Body of pancreas (tissue), 4 donors: ENCODE data around the gene ACBD6. TPM values are rescaled to one million over a fixed set of nuclear protein-coding genes. Genes with fewer than 3 reads are reported as not detected.

Experiments used
- ATAC-seq: fragments of 150-250 bp; one replicate; pipeline ENCODE4 v1.9.1; 2016
- DNase-seq, 4 donors: peaks; one replicate each; pipeline ENCODE4 v3.0.0-alpha.2; 2019
- H3K27ac ChIP-seq, 4 donors: fragments of 200-600 bp; sonication (generic); 1 replicate in 3 of 4; 2 replicates in 1 of 4; pipeline versions ENCODE4 v1.5.1 to v1.6.1; 2016 to 2019; ENCODE audit warnings: mild to moderate bottlenecking in 1 of 4, mixed read lengths in 1 of 4, moderate library complexity in 1 of 4
- H3K27me3 ChIP-seq, 2 donors: fragments of 200-600 bp; sonication (generic); one replicate each; pipeline ENCODE4 v1.6.0; 2016; ENCODE audit warnings: mild to moderate bottlenecking in 1 of 2
- H3K36me3 ChIP-seq, 2 donors: fragments of 200-600 bp; sonication (generic); replicated peaks in 1 of 2; 2 replicates each; pipeline ENCODE4 v1.5.1; 2016; ENCODE audit warnings: low read depth in 2 of 2; ENCODE audit not compliant: insufficient read depth in 1 of 2
- H3K4me1 ChIP-seq: fragments of 200-600 bp; sonication (generic); one replicate; pipeline ENCODE4 v1.6.0; 2016
- H3K4me3 ChIP-seq, 2 donors: fragments of 200-600 bp; sonication (generic); 1 replicate in 1 of 2; 2 replicates in 1 of 2; pipeline ENCODE4 v1.5.1; 2016 to 2019
- H3K9me3 ChIP-seq, 3 donors: fragments of 200-600 bp; sonication (generic); 1 replicate in 2 of 3; 2 replicates in 1 of 3; pipeline ENCODE4 v1.5.1; 2016
- POLR2A ChIP-seq, 3 donors: fragments of 450-650 bp; IDR thresholded peaks; one replicate each; pipeline ENCODE4 v1.6.1; 2016; ENCODE audit warnings: antibody characterized with exemption in 3 of 3, mild to moderate bottlenecking in 2 of 3
- WGBS, 2 donors: methylation state at CpG; one replicate each; pipeline ENCODE4 v1.1.5; 2017; 5-methylcytosine and 5-hydroxymethylcytosine counted together
- intact Hi-C: fragments of 100-400 bp; cut with DNase I; formaldehyde crosslinking; loops from one replicate; pipeline ENCODE4 v1.15.1; 2023
- total RNA-seq, 2 donors: library from RNA; depleted of rRNA; stranded (reverse); fragments of >200 nt; gene quantifications; one replicate each; pipeline ENCODE4 v1.1.0, GENCODE V29; 2016
- TF ChIP-seq, protein P1 (sequence below), 7 experiments: fragments of 450-650 bp in 4 of 7; fragments of 200-600 bp in 3 of 7; sonication (generic) in 3 of 7; IDR thresholded peaks; one replicate each; pipeline ENCODE4 v1.5.1; 2016 to 2019; ENCODE audit warnings: antibody characterized with exemption in 7 of 7

Gene ACBD6
- total RNA-seq, 2 donors from 2014 or later: 37.4 to 49.4 TPM

DNA sequence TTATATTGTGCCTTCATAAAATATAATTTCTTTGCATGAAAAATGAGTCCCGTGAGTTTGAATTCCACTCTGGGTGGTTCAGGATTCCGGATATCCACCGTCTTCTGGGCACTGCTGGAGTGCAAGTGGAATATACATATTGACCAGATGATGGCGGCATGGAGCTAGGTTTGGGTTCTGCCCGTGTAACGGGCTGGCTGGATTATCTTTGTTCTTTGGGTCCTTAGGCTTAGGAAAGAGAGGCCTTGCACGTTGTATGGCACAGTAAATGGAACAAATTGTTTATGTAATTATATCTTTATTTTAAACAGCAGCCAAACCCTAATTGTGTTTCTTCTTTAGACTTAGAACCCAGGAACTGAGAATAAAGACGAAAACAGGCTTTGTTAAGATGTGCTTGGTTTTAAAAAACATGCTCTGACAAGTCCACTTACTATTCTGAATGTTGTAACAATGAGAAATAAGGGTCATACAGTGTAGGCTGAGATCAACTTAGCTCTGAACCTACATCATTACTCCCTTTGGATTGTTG is 13.5 kb upstream of the ACBD6 start:
- intact Hi-C loops: no loop called here

DNA sequence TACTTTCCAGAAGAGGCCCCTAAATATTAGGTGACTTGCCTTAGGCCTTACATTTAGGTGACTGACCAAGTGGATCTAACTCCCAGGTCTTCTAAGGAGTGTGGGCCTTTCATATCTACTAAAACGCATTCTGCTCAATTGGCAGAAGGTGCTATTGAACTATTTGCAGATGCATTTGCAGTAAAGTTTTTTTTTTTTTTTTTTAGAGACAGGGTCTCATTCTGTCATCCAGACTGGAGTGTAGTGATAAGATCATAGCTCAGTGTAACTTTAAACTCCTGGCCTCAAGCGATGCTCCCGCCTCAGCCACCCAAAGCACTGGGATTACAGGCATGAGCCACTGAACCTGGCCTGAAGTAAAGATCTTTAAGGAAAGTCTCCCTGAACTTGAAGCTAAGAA is 13.0 kb upstream of the ACBD6 start:
- Histone ChIP-seq H3K36me3 (no peaks in the 10 kb centered on the region), H3K9me3 (no peaks in the 10 kb centered on the region), H3K4me3 (no peak overlapping the region), H3K4me1 (no peaks in the 10 kb centered on the region), H3K27me3 (no peaks in the 10 kb centered on the region), H3K27ac (no peak overlapping the region)
- ATAC-seq (no peak), DNase-seq (no peak)
- WGBS, 2 donors: 22 to 31% methylated on average over 3 of the region's 3 CpGs
- intact Hi-C loops: no loop called here
- TF ChIP-seq POLR2A (IDR thresholded peaks at IDR 0.05): no peak
- TF ChIP-seq, protein P1, sequence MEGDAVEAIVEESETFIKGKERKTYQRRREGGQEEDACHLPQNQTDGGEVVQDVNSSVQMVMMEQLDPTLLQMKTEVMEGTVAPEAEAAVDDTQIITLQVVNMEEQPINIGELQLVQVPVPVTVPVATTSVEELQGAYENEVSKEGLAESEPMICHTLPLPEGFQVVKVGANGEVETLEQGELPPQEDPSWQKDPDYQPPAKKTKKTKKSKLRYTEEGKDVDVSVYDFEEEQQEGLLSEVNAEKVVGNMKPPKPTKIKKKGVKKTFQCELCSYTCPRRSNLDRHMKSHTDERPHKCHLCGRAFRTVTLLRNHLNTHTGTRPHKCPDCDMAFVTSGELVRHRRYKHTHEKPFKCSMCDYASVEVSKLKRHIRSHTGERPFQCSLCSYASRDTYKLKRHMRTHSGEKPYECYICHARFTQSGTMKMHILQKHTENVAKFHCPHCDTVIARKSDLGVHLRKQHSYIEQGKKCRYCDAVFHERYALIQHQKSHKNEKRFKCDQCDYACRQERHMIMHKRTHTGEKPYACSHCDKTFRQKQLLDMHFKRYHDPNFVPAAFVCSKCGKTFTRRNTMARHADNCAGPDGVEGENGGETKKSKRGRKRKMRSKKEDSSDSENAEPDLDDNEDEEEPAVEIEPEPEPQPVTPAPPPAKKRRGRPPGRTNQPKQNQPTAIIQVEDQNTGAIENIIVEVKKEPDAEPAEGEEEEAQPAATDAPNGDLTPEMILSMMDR (IDR thresholded peaks at IDR 0.05): no peak

More for the DNA sequence above, 13.5 kb upstream of the ACBD6 start:
- 13 to 14% methylated on average over 8 of the region's 8 CpGs for WGBS, 2 donors
- Histone ChIP-seq H3K27ac (no peak overlapping the region), H3K9me3 (no peaks in the 10 kb centered on the region), H3K36me3 (no peaks in the 10 kb centered on the region), H3K4me1 (no peaks in the 10 kb centered on the region), H3K4me3 (no peak overlapping the region), H3K27me3 (no peaks in the 10 kb centered on the region)
- peak; percentile 69 to 80 (median 72) for DNase-seq
- peak; percentile 95 for ATAC-seq
- TF ChIP-seq, protein P1 (IDR thresholded peaks at IDR 0.05): peak; percentile 68 to 90 (median 88)
- TF ChIP-seq POLR2A (IDR thresholded peaks at IDR 0.05): no peak

DNA sequence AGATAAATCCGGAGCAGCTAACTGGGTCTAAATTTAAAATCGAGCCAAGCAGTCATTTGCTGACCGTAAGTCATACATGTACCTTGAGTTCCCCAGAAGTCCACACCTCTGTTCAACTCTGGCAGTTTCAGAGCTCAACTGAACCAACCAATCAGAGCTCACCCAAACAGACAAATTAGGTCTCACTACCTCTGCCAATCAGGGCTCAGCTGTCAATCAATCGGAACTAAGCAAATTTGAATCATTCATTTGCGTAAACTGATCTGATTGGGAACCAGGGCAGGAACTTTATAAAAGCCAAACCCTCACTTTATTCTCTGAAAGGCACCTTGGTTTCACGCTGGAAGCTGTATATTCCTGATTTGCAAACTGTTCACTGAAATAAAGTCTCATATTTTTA is 11.2 kb upstream of the ACBD6 start:
- intact Hi-C loops: no loop called here
- ATAC-seq (no peak), DNase-seq (no peak)
- TF ChIP-seq, protein P1 (IDR thresholded peaks at IDR 0.05): no peak
- no peak for TF ChIP-seq POLR2A (IDR thresholded peaks at IDR 0.05)
- H3K27me3 ChIP-seq: no peaks in the 10 kb centered on the region
- WGBS, 2 donors: 60 to 68% methylated on average over 6 of the region's 6 CpGs
- no peaks in the 10 kb centered on the region for H3K4me1 ChIP-seq
- no peak overlapping the region for H3K27ac ChIP-seq
- no peak overlapping the region for H3K4me3 ChIP-seq
- H3K9me3 ChIP-seq: no peaks in the 10 kb centered on the region
- H3K36me3 ChIP-seq: no peaks in the 10 kb centered on the region

DNA sequence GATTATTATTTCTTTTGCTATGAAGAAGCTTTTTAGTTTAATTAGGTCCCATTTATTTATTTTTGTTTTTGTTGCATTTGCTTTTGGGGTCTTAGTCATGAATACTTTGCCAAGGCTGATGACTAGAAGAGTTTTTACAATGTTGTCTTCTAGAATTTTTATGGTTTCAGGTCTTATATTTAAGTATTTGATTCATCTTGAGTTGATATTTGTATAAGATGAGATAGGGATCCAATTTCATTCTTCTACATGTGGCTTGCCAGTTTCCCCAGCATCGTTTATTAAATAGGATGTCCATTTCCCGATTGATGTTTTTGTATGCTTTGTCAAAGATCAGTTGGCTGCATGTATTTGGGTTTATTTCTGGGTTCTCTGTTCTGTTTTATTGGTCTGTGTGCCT is 8.5 kb upstream of the ACBD6 start:
- intact Hi-C loops: no loop called here
- Histone ChIP-seq H3K9me3 (no peaks in the 10 kb centered on the region), H3K27me3 (no peaks in the 10 kb centered on the region), H3K27ac (no peak overlapping the region), H3K4me3 (no peak overlapping the region), H3K36me3 (no peaks in the 10 kb centered on the region), H3K4me1 (no peaks in the 10 kb centered on the region)
- no peak for TF ChIP-seq POLR2A (IDR thresholded peaks at IDR 0.05)
- TF ChIP-seq, protein P1 (IDR thresholded peaks at IDR 0.05): no peak
- no peak for DNase-seq
- ATAC-seq: no peak
- 89 to 90% methylated on average over 2 of the region's 2 CpGs for WGBS, 2 donors

DNA sequence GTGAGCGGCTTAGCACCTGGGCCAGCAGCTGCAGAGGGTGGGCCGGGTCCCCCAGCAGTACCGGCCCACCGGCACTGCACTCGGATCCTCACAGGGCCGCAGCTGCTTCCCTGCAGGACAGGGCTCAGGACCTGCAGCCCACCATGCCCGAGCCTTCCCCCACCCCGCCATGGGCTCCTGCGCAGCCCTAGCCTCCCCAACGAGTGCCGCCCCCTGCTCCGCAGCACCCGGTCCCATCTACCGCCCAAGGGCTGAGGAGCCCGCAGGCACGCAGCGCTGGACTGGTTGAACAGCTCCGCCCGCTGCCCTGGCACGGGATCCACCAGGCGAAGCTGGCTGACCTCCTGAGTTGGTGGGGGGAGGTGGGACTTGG is 6.3 kb upstream of the ACBD6 start:
- intact Hi-C loops: no loop called here
- Histone ChIP-seq H3K27ac (no peak overlapping the region), H3K4me1 (no peaks in the 10 kb centered on the region), H3K27me3 (no peaks in the 10 kb centered on the region), H3K36me3 (no peaks in the 10 kb centered on the region), H3K4me3 (no peak overlapping the region), H3K9me3 (no peaks in the 10 kb centered on the region)
- WGBS, 2 donors: 89% methylated on average over 13 to 17 of the region's 21 CpGs
- DNase-seq (no peak), ATAC-seq (no peak)
- TF ChIP-seq, protein P1 (IDR thresholded peaks at IDR 0.05): no peak
- no peak for TF ChIP-seq POLR2A (IDR thresholded peaks at IDR 0.05)
